ENCODE results near the gene NUP35. TPM values are rescaled to one million over a fixed set of nuclear protein-coding genes. Genes with fewer than 3 reads are reported as not detected.

Gene NUP35
- total RNA-seq, 2 donors from 2014 or later = 14.8 to 16.4 TPM

Other genes starting within 250 kb of the NUP35 start
- 100 to 1,000 TPM in 1 of 2 donors, 10 to 100 TPM in 1; 81.7 to 116 TPM for gene NCKAP1, start 86.0 kb upstream of the NUP35 start, total RNA-seq
- gene DUSP19, start 45.7 kb upstream of the NUP35 start, total RNA-seq = 1 to 10 TPM; 2.1 to 2.5 TPM